ENCODE measurements around the gene BZW2.

Gene BZW2

DNA sequence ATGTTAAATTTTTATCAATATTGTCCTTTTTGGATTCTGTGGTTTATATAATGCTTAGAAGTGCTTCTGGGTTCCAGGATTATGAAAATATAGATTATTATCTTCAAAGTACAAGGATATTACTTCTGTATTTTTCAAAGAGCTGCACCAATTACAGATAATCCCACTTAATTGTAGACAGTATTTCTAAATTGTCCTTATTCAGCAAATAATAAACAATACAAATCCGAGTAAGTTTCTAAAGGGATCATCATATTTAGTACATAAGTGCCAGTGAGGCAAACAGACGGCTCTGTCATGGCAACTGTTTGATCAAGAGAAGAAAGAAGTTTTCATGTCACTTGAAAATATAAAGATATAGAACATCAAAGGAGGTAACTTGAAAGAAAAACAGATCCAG lies 19.6 kb upstream of the BZW2 start:
- CTCF ChIA-PET, result no interaction called here
- POLR2A ChIA-PET, result no interaction called here
- DNase-seq (ENCODE audit: extremely low spot score), result no peak
- no peak for TF ChIP-seq CTCF (IDR thresholded peaks at IDR 0.05; ENCODE audit: control extremely low read depth, extremely low read depth, low read depth, missing control alignments)

DNA sequence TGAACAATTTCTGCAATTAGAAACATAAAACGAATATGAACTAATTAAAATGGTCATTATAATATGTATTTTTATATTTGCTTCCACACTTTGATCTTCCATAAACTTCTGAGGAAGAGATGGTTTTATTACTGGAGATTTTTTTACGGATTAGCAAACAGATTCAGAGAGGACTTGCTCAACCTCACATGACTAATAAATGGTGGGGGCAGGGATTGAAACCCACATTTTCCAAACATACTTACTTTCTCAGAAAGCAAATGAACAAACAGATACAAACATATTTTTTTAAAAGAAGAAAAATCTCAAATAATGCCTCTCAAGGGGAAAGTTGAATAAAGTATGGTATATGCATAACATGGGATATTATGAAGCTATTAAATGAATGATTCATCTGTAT lies 18.7 kb upstream of the BZW2 start:
- no peak for TF ChIP-seq CTCF (IDR thresholded peaks at IDR 0.05; ENCODE audit: control extremely low read depth, extremely low read depth, low read depth, missing control alignments)
- no peak for DNase-seq (ENCODE audit: extremely low spot score)
- POLR2A ChIA-PET, result no interaction called here
- CTCF ChIA-PET, result no interaction called here

DNA sequence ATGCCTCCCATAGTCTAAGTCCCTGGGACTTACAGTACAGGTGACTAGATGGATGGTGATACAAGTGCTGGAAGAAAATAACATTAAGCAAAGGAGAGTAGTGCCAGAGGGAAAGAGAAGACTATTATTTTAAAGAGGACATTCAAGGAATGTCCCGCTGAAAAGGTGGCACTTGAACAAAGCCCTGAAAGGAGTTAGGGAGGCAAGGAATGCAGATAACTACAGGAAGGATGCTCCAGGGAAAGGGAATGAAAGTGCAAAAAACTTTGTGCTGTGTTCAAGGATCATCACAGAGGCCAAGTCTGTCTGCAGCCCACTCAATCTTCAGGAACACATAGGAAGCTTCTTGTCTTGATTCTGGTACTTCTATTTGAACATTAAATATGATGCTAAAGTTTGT lies 15.3 kb upstream of the BZW2 start:
- POLR2A ChIA-PET, result no interaction called here
- no peak for TF ChIP-seq CTCF (IDR thresholded peaks at IDR 0.05; ENCODE audit: control extremely low read depth, extremely low read depth, low read depth, missing control alignments)
- DNase-seq (ENCODE audit: extremely low spot score), result no peak
- CTCF ChIA-PET, result no interaction called here

GRCh38 chr7:16634271-16634738 lies 11.7 kb upstream of the BZW2 start:
- DNase-seq (ENCODE audit: extremely low spot score), result no peak
- ChIA-PET POLR2A (no interaction called here), CTCF (interaction anchor here (1.4 to 1.6 kb wide), 2 partner anchors 12 to 19 kb away, joined by 3 to 9 read pairs; no protein-coding TSS in a partner anchor)
- no peak for TF ChIP-seq CTCF (IDR thresholded peaks at IDR 0.05; ENCODE audit: control extremely low read depth, extremely low read depth, low read depth, missing control alignments)

DNA sequence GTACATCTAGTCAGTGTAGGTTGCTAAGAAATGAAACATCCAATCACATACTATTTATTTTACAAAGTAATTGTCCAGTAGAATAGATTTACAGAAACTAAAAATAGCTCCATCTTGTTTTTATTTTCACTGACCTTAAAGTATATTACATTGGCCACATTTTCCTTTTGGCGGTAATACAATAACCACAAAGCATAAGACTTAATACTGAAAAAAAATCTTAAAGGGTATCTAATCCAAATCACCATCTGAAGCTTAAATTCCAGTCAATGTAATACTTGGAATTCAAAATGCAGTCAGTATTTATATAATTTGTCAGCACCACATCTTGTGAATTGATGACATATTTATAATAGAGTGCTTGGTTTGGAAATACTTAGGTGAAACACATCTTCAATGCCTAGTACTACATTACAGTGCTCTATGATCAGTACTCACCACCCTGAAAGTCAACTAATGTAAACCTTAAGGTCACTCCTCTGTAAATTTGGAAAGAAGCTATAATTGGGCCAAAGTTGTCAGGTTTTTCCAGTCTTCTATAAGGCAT lies 9.4 kb upstream of the BZW2 start:
- POLR2A ChIA-PET, result no interaction called here
- no peak for TF ChIP-seq CTCF (IDR thresholded peaks at IDR 0.05; ENCODE audit: control extremely low read depth, extremely low read depth, low read depth, missing control alignments)
- DNase-seq (ENCODE audit: extremely low spot score), result no peak
- CTCF ChIA-PET, result interaction anchor here (1.1 to 1.4 kb wide), 3 partner anchors 14 to 18 kb away, joined by 3 to 5 read pairs (median 3); no protein-coding TSS in a partner anchor

GRCh38 chr7:16637379-16637778 lies 8.6 kb upstream of the BZW2 start:
- ChIA-PET POLR2A (no interaction called here), CTCF (interaction anchor here (1.1 to 1.4 kb wide), 2 partner anchors 17 to 18 kb away, joined by 3 read pairs; no protein-coding TSS in a partner anchor)
- no peak for TF ChIP-seq CTCF (IDR thresholded peaks at IDR 0.05; ENCODE audit: control extremely low read depth, extremely low read depth, low read depth, missing control alignments)
- no peak for DNase-seq (ENCODE audit: extremely low spot score)
